Neural cell (in vitro differentiated cells): ENCODE measurements around the gene NLGN4Y. TPM values are rescaled to one million over a fixed set of nuclear protein-coding genes. Genes with fewer than 3 reads are reported as not detected.

Experiments used
- H2AFZ ChIP-seq: fragments of 200-600, 300-800 bp; sonication (generic), shearing (Covaris generic); 2 replicates; pipeline ENCODE4 v1.6.0; 2014; ENCODE audit warnings: low read depth, mild to moderate bottlenecking, antibody characterized with exemption, low read length, moderate library complexity
- H3F3A ChIP-seq: fragments of 200-600 bp; shearing (Covaris generic); 2 replicates; pipeline ENCODE4 v1.6.1; 2016; ENCODE audit warnings: mild to moderate bottlenecking, moderate library complexity, mixed read lengths, antibody characterized with exemption, low read length; ENCODE audit not compliant: insufficient read depth, poor library complexity, severe bottlenecking
- H3K27ac ChIP-seq: fragments of 200-600, 300-800 bp; sonication (generic), shearing (Covaris generic); 2 replicates; pipeline ENCODE4 v1.5.1; 2014; ENCODE audit warnings: mild to moderate bottlenecking, low read length, moderate library complexity
- H3K27me3 ChIP-seq: fragments of 300-800, 200-600 bp; sonication (generic), shearing (Covaris generic); 2 replicates; pipeline ENCODE4 v1.6.0; 2014; ENCODE audit warnings: mild to moderate bottlenecking, low read depth, low read length, moderate library complexity; ENCODE audit not compliant: insufficient read depth
- H3K36me3 ChIP-seq: fragments of 300-800, 200-600 bp; sonication (generic), shearing (Covaris generic); 2 replicates; pipeline ENCODE4 v1.5.1; 2014; ENCODE audit warnings: mild to moderate bottlenecking, antibody characterized with exemption, low read length, moderate library complexity; ENCODE audit not compliant: insufficient read depth
- H3K4me2 ChIP-seq: fragments of 300-800, 200-600 bp; sonication (generic), shearing (Covaris generic); 2 replicates; pipeline ENCODE4 v1.6.0; 2014; ENCODE audit warnings: mild to moderate bottlenecking, low read length
- H3K4me3 ChIP-seq: fragments of 300-800, 200-600 bp; sonication (generic), shearing (Covaris generic); 2 replicates; pipeline ENCODE4 v1.5.1; 2014; ENCODE audit warnings: mild to moderate bottlenecking, low read length, moderate library complexity
- H3K79me2 ChIP-seq: fragments of 200-600 bp; shearing (Covaris generic); replicated peaks from 2 replicates; pipeline ENCODE4 v1.6.0; 2014; ENCODE audit warnings: mild to moderate bottlenecking, low read length, moderate library complexity; ENCODE audit not compliant: insufficient read depth
- H3K9ac ChIP-seq: fragments of 300-800, 200-600 bp; sonication (generic), shearing (Covaris generic); 2 replicates; pipeline ENCODE4 v1.6.1; 2016; ENCODE audit warnings: mild to moderate bottlenecking, low read length, mixed read lengths
- H3K9me2 ChIP-seq: fragments of 200-600 bp; shearing (Covaris generic); 2 replicates; pipeline ENCODE4 v1.6.1; 2016; ENCODE audit warnings: mild to moderate bottlenecking, low read length, mixed read lengths; ENCODE audit not compliant: insufficient read depth
- H3K9me3 ChIP-seq: fragments of 200-600, 300-800 bp; sonication (generic), shearing (Covaris generic); 2 replicates; pipeline ENCODE4 v1.6.1; 2016; ENCODE audit warnings: mild to moderate bottlenecking, mixed run types, low read length, moderate library complexity, mixed read lengths
- H4K20me1 ChIP-seq: fragments of 200-600 bp; shearing (Covaris generic); 2 replicates; pipeline ENCODE4 v1.6.1; 2016; ENCODE audit warnings: mild to moderate bottlenecking, mixed run types; ENCODE audit not compliant: insufficient read depth
- EP300 ChIP-seq: fragments of 450-650 bp; conservative IDR thresholded peaks from 2 replicates; pipeline ENCODE4 v1.6.1; 2014; ENCODE audit warnings: antibody characterized with exemption, mild to moderate bottlenecking, moderate library complexity; ENCODE audit not compliant: poor library complexity, severe bottlenecking
- EZH2 ChIP-seq: fragments of 200-600, 300-800 bp; shearing (Covaris generic), sonication (generic); IDR thresholded peaks from 2 replicates; pipeline ENCODE4 v1.6.1; 2014; ENCODE audit warnings: antibody characterized with exemption, low read length, borderline replicate concordance, mild to moderate bottlenecking; ENCODE audit not compliant: insufficient read depth, poor library complexity, severe bottlenecking
- MXI1 ChIP-seq: fragments of 450-650 bp; conservative IDR thresholded peaks from 2 replicates; pipeline ENCODE4 v1.6.1; 2014; ENCODE audit warnings: antibody characterized with exemption, mild to moderate bottlenecking; ENCODE audit not compliant: poor library complexity, severe bottlenecking
- POLR2AphosphoS5 ChIP-seq: IDR thresholded peaks from 2 replicates; pipeline ENCODE4 v1.6.1; 2012
- RAD21 ChIP-seq: fragments of 450-650 bp; conservative IDR thresholded peaks from 2 replicates; pipeline ENCODE4 v1.6.1; 2014; ENCODE audit warnings: antibody characterized with exemption, mild to moderate bottlenecking, moderate library complexity
- SMC3 ChIP-seq: fragments of 450-650 bp; conservative IDR thresholded peaks from 2 replicates; pipeline ENCODE4 v1.6.1; 2014; ENCODE audit warnings: antibody characterized with exemption, mild to moderate bottlenecking, moderate library complexity; ENCODE audit not compliant: poor library complexity
- TAF1 ChIP-seq: IDR thresholded peaks from 2 replicates; pipeline ENCODE4 v1.6.1; 2012; ENCODE audit warnings: low read depth
- polyA plus RNA-seq: library from polyadenylated mRNA; depleted of rRNA; stranded (reverse); fragments of >200 nt; gene quantifications from 2 replicates; pipeline ENCODE4 v1.2.3, GENCODE V29; 2014
- TF ChIP-seq, protein P1 (sequence below): fragments of 450-650 bp; IDR thresholded peaks from 2 replicates; pipeline ENCODE4 v1.5.1; 2014; ENCODE audit warnings: antibody characterized with exemption, mild to moderate bottlenecking, moderate library complexity; ENCODE audit not compliant: poor library complexity, severe bottlenecking
- TF ChIP-seq, protein P2 (sequence below): IDR thresholded peaks from 2 replicates; pipeline ENCODE4 v1.6.1; 2012; ENCODE audit warnings: borderline replicate concordance

Gene NLGN4Y
- polyA plus RNA-seq, 1 donor from 2014 or later: 15.2 TPM

DNA sequence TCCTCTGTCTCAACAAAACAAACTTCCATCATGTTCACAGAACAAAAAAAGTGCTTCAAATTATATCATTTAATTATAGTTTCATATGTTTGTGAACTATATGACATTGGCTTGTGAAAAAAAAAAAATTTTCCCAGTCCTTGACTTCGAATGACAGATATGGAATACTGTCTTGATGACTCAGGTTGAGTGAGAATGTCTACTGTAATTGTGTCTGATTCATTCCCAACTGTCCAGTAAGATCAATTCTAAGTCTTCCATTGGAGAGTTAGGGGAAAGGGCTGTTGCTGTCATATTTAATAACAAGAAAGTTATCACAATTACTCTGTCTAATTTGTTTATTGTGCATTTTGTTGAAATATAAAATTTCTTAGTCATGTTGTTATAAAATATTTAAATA is 34.1 kb upstream of the NLGN4Y start:
- no peaks in the 10 kb centered on the region for H3K9me2 ChIP-seq
- no peak overlapping the region for H3K9ac ChIP-seq
- no peaks in the 10 kb centered on the region for H3K79me2 ChIP-seq
- no peak overlapping the region for H3K27ac ChIP-seq
- no peak overlapping the region for H3K4me3 ChIP-seq
- no peak overlapping the region for H2AFZ ChIP-seq
- no peak overlapping the region for H3K4me2 ChIP-seq
- no peaks in the 10 kb centered on the region for H3K9me3 ChIP-seq
- TF ChIP-seq RAD21 (no peak), TAF1 (no peak), EZH2 (no peak), MXI1 (no peak), EP300 (no peak), POLR2AphosphoS5 (no peak), SMC3 (no peak)
- TF ChIP-seq, protein P1, sequence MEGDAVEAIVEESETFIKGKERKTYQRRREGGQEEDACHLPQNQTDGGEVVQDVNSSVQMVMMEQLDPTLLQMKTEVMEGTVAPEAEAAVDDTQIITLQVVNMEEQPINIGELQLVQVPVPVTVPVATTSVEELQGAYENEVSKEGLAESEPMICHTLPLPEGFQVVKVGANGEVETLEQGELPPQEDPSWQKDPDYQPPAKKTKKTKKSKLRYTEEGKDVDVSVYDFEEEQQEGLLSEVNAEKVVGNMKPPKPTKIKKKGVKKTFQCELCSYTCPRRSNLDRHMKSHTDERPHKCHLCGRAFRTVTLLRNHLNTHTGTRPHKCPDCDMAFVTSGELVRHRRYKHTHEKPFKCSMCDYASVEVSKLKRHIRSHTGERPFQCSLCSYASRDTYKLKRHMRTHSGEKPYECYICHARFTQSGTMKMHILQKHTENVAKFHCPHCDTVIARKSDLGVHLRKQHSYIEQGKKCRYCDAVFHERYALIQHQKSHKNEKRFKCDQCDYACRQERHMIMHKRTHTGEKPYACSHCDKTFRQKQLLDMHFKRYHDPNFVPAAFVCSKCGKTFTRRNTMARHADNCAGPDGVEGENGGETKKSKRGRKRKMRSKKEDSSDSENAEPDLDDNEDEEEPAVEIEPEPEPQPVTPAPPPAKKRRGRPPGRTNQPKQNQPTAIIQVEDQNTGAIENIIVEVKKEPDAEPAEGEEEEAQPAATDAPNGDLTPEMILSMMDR: no peak
- TF ChIP-seq, protein P2, sequence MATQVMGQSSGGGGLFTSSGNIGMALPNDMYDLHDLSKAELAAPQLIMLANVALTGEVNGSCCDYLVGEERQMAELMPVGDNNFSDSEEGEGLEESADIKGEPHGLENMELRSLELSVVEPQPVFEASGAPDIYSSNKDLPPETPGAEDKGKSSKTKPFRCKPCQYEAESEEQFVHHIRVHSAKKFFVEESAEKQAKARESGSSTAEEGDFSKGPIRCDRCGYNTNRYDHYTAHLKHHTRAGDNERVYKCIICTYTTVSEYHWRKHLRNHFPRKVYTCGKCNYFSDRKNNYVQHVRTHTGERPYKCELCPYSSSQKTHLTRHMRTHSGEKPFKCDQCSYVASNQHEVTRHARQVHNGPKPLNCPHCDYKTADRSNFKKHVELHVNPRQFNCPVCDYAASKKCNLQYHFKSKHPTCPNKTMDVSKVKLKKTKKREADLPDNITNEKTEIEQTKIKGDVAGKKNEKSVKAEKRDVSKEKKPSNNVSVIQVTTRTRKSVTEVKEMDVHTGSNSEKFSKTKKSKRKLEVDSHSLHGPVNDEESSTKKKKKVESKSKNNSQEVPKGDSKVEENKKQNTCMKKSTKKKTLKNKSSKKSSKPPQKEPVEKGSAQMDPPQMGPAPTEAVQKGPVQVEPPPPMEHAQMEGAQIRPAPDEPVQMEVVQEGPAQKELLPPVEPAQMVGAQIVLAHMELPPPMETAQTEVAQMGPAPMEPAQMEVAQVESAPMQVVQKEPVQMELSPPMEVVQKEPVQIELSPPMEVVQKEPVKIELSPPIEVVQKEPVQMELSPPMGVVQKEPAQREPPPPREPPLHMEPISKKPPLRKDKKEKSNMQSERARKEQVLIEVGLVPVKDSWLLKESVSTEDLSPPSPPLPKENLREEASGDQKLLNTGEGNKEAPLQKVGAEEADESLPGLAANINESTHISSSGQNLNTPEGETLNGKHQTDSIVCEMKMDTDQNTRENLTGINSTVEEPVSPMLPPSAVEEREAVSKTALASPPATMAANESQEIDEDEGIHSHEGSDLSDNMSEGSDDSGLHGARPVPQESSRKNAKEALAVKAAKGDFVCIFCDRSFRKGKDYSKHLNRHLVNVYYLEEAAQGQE: no peak
- H3K36me3 ChIP-seq: no peaks in the 10 kb centered on the region
- no peaks in the 10 kb centered on the region for H3F3A ChIP-seq
- no peaks in the 10 kb centered on the region for H4K20me1 ChIP-seq
- no peaks in the 10 kb centered on the region for H3K27me3 ChIP-seq

DNA sequence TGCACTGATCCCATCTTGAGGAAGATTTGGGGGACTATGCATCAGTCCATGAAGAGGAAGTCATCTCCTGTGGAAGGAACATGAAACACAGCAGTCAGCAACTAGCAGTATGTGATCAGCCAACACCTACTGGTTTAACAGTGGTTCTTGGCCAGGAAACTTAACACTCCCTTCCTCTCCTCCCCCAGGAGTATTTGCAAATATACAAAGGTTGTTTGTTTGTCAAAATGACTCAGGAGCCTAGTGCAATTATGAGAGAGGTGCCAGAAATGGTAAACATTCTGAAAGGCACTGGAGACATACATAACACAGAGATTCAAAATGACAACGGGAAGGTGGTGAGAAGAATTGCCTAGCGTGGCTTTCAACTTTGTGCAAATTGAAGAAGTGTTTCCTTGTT is 26.3 kb upstream of the NLGN4Y start:
- Histone ChIP-seq H3K4me3 (no peak overlapping the region), H3F3A (no peaks in the 10 kb centered on the region)
- TF ChIP-seq MXI1 (no peak), EP300 (no peak), EZH2 (no peak), RAD21 (no peak), TAF1 (no peak), POLR2AphosphoS5 (no peak), SMC3 (no peak)
- TF ChIP-seq, protein P2: no peak
- TF ChIP-seq, protein P1: no peak

More for the DNA sequence above, 26.3 kb upstream of the NLGN4Y start:
- Histone ChIP-seq H3K27ac (no peak overlapping the region), H3K9me2 (no peaks in the 10 kb centered on the region), H3K9ac (no peak overlapping the region), H3K36me3 (no peaks in the 10 kb centered on the region), H3K4me2 (no peak overlapping the region), H3K9me3 (no peaks in the 10 kb centered on the region), H3K79me2 (no peaks in the 10 kb centered on the region), H3K27me3 (no peaks in the 10 kb centered on the region), H2AFZ (no peak overlapping the region), H4K20me1 (no peaks in the 10 kb centered on the region)
